Activated naive CD8-positive, alpha-beta T cell treated with anti-CD3 and anti-CD28 coated beads, Interleukin-2, amount 50 U/mL, for 24 hours (primary cell): Measurements from ENCODE around the gene LETM1.

Source experiments
- ATAC-seq: fragments of 150-1000 bp; cut with Tn5 transposase; one replicate; pipeline ENCODE4 v1.10.0; 2021
- DNase-seq: peaks from one replicate; pipeline ENCODE4 v3.0.0; 2021
- H3K27ac Mint-ChIP-seq: one replicate; pipeline ENCODE4 v1.8.0; 2021; ENCODE audit warnings: mild to moderate bottlenecking, mixed read lengths
- H3K27me3 Mint-ChIP-seq: one replicate; pipeline ENCODE4 v1.8.0; 2021; ENCODE audit warnings: mixed read lengths
- H3K36me3 Mint-ChIP-seq: one replicate; pipeline ENCODE4 v1.8.0; 2021; ENCODE audit warnings: low read depth, mixed read lengths
- H3K4me1 Mint-ChIP-seq: one replicate; pipeline ENCODE4 v1.8.0; 2021; ENCODE audit warnings: mixed read lengths
- H3K4me3 Mint-ChIP-seq: one replicate; pipeline ENCODE4 v1.8.0; 2021; ENCODE audit warnings: mild to moderate bottlenecking, moderate library complexity, mixed read lengths
- H3K9me3 Mint-ChIP-seq: one replicate; pipeline ENCODE4 v1.8.0; 2021; ENCODE audit warnings: mixed read lengths

Gene LETM1

DNA sequence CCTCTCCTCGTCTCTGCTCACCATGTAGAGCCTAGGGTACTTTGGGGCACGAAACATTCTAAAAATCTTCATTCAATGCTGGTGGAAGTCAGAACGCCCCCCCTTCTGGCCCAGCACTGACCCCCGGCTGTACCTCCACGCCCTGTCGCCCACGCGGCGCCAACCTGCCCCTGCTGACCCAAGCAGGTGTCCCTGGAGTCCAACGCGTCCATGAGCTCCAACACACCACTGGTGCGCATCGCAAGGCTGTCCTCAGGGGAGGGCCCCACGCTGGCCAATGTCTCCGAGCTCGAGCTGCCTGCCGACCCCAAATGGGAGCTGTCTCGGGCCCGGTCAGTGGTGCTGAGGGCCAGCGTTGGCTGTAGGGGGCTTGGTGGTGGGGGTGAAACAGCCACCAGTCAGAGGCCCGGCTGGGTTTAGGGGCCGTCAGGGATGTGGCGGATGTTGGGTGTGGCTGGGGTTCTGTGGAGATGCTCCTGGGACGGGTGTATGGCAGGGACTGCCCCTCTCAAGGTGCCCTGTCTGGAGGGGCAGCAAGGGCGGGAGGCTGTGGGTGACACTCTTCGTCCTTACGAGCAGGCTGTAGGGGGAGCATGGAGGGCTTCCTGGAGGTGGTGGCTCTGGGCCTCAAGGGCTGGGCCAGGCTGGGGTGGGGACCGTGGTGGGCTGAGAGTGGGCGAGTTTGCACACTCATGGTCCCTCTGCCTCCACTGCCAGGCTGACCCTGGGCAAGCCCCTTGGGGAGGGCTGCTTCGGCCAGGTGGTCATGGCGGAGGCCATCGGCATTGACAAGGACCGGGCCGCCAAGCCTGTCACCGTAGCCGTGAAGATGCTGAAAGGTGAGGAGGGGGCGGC is 51.1 kb downstream of the LETM1 start:
- Mint-ChIP-seq H3K9me3 (no peaks in the 10 kb centered on the region), H3K27me3 (no peaks in the 10 kb centered on the region), H3K4me3 (no peak overlapping the region), H3K36me3 (no peaks in the 10 kb centered on the region), H3K4me1 (no peaks in the 10 kb centered on the region), H3K27ac (no peak overlapping the region)
- ATAC-seq (no peak), DNase-seq (no peak)

DNA sequence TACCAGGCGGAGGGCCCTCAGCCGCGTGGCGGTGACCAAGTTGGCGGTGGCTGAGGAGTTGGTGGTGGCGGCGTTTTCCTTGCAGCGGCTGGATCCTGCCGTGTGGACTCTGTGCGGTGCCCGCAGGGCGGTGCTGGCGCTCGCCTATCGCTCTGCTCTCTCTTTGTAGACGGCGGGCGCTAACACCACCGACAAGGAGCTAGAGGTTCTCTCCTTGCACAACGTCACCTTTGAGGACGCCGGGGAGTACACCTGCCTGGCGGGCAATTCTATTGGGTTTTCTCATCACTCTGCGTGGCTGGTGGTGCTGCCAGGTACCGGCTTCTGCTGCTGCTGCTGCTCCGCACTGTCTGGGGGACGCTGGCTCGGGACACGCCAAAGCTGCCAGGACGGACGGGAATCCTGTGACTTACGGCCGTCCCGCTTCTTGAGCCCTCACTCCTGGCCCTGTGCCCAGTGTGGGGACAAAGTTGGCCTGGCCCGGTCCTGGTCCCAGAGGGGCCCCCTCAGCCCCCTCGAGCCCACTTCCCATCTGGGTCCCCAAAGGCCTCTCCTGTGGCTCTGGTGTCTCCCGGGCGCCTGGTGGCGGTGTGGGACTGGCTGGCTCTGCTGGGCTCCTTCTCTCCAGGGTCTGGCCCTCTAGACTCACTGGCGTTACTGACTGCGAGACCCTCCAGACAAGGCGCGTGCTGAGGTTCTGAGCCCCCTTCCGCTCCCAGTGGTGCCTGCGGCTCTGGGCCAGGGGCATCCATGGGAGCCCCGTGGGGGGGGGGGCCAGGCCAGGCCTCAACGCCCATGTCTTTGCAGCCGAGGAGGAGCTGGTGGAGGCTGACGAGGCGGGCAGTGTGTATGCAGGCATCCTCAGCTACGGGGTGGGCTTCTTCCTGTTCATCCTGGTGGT is 52.2 kb downstream of the LETM1 start:
- no peak for DNase-seq
- no peak overlapping the region for H3K27ac Mint-ChIP-seq
- H3K36me3 Mint-ChIP-seq, result no peaks in the 10 kb centered on the region
- H3K4me3 Mint-ChIP-seq, result no peak overlapping the region
- H3K27me3 Mint-ChIP-seq, result no peaks in the 10 kb centered on the region
- ATAC-seq, result no peak
- no peaks in the 10 kb centered on the region for H3K9me3 Mint-ChIP-seq
- no peaks in the 10 kb centered on the region for H3K4me1 Mint-ChIP-seq

DNA sequence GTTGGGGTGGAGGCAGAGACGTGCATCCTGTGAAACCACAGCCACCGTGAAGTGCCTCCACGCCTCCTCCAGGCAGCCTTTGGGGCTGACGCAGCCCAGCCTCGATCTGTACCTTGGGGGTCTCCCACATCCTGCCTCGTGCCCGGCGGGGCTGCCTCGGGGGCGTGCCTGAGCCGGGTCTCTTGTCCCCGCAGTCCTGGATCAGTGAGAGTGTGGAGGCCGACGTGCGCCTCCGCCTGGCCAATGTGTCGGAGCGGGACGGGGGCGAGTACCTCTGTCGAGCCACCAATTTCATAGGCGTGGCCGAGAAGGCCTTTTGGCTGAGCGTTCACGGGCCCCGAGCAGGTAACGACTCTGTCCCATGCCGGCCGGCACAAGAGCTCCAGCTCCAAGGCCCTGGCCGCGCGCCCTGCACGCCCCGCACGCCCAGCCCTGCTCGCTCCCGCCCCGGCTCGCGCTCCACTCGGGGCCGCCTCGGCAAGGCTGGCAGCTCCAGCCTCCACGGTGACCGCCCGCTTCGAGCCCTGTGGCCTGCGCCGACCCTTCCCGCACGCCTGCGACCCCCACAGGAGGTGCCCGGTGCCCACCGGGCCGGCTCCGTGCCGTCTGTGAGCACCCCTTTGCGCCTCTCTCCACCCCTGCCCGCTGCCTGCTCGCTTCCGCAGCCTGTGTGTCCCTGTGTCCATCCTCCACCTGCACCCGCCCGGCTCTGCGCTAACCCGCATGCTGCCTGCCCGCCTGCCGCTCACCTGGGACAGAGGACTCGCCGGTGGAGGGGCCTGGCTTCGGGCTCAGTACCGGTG is 53.0 kb downstream of the LETM1 start:
- Mint-ChIP-seq H3K9me3 (no peaks in the 10 kb centered on the region), H3K36me3 (no peaks in the 10 kb centered on the region), H3K27me3 (no peaks in the 10 kb centered on the region), H3K4me3 (no peak overlapping the region), H3K4me1 (no peaks in the 10 kb centered on the region), H3K27ac (no peak overlapping the region)
- no peak for ATAC-seq
- no peak for DNase-seq

DNA sequence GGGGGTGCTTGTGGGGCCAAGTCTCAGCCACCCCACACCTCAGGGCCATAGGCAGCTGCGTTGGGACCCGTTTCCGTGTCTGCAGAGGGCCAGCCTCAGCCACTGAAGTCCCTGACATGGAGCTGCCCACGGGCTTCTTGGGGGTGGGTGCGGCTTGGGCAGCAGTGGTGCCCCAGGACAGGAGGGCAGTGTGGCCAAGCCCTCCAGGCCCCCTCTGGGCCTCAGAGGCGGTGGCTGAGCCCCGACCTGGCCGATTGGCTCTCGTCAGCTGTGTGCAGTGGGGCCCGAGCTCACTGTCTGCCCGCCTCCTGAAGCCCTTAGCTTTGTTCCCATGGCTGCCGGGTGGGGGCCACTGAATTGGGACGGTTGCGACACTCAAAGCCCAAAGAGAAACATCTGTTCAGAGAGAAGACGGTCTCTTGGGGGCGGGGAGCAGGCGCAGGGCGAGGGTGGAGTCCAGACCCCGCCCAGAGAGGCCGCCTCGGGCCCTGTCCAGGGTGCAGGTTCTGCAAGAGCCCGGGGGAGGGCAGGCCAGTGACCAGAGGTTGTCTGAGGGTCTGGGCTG is 53.7 kb downstream of the LETM1 start:
- no peak overlapping the region for H3K27ac Mint-ChIP-seq
- ATAC-seq (no peak), DNase-seq (no peak)
- H3K9me3 Mint-ChIP-seq, result no peaks in the 10 kb centered on the region
- H3K36me3 Mint-ChIP-seq, result no peaks in the 10 kb centered on the region
- no peak overlapping the region for H3K4me3 Mint-ChIP-seq
- H3K27me3 Mint-ChIP-seq, result no peaks in the 10 kb centered on the region
- no peaks in the 10 kb centered on the region for H3K4me1 Mint-ChIP-seq

DNA sequence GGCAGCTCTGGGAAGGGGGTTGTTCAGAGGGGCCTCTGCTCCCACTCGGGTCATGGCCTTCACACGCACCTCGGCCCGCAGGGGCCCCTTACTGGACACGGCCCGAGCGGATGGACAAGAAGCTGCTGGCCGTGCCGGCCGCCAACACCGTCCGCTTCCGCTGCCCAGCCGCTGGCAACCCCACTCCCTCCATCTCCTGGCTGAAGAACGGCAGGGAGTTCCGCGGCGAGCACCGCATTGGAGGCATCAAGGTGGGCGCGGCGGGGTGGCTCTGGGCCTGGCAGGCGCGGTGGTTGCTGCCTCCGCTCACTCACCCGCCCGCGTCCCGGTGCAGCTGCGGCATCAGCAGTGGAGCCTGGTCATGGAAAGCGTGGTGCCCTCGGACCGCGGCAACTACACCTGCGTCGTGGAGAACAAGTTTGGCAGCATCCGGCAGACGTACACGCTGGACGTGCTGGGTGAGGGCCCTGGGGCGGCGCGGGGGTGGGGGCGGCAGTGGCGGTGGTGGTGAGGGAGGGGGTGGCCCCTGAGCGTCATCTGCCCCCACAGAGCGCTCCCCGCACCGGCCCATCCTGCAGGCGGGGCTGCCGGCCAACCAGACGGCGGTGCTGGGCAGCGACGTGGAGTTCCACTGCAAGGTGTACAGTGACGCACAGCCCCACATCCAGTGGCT is 54.5 kb downstream of the LETM1 start:
- Mint-ChIP-seq H3K9me3 (no peaks in the 10 kb centered on the region), H3K36me3 (no peaks in the 10 kb centered on the region), H3K27me3 (peaks cover 5% of the 10 kb centered on the region), H3K27ac (no peak overlapping the region), H3K4me3 (no peak overlapping the region), H3K4me1 (peaks cover under 1% of the 10 kb centered on the region)
- DNase-seq (no peak), ATAC-seq (no peak)

DNA sequence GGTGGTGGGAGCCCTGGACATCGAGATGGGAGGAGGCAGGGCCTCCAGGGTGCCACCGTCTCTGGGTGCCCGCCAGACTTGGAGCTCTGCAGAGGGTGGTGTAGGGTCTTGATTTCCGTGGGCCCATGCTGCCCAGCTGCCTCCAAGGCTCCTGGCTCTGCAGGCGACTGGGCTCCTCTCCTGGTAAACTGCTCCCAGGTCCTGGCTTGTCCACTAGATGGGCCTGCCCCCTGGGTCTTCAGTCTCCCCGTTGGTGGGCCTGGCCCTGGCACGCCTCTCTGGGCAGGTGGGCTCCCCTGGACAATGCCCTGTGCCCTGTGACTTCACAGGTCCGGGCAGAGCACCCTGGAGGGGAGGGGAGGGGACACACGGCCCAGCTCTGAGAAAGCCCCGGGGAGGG is 55.2 kb downstream of the LETM1 start:
- Mint-ChIP-seq H3K36me3 (no peaks in the 10 kb centered on the region), H3K4me1 (peaks cover 2% of the 10 kb centered on the region), H3K27ac (no peak overlapping the region), H3K27me3 (peaks cover 8% of the 10 kb centered on the region), H3K4me3 (no peak overlapping the region), H3K9me3 (no peaks in the 10 kb centered on the region)
- DNase-seq, result no peak
- ATAC-seq, result no peak

DNA sequence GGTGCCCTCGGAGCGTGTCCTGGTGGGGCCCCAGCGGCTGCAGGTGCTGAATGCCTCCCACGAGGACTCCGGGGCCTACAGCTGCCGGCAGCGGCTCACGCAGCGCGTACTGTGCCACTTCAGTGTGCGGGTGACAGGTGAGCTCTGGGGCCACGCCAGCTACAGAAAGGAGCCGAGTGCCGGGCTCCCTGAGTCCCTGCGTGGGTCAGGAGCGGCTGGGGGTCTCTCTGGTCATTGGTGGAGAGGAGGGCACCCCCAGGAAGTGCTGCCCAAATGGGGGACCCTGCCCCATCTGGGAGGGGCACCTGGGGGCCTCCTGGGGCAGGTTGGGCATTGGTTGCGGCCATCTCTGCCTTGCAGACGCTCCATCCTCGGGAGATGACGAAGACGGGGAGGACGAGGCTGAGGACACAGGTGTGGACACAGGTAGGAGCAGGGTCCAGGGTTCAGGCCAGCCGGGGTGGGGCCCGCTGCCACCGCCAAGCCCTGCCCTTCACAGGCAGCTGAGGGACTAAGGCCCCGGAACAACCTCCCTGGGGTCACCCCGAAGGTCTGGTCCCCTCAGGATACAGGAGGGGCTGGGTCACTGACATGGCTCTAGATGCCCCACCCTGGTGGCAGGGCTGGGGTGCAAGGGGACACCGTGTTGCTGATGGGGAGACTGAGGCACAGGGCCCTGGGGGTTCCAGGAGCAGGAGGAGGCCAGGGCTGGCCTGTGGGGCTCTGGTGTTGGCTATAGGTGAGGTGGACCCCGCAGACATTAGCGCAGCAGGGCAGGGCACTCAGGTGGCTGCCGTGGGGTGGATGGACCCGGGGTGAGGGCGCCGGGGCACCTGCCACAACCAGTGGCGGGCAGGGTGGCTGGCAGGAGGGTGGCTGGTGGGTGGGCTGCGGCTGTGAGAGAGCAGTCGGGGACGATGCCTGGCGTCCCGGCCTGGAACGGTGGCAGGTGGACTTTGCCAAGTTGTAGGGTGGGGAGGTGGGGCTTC is 56.3 kb downstream of the LETM1 start:
- H3K9me3 Mint-ChIP-seq, result no peaks in the 10 kb centered on the region
- H3K27me3 Mint-ChIP-seq, result peaks cover 9% of the 10 kb centered on the region
- no peaks in the 10 kb centered on the region for H3K36me3 Mint-ChIP-seq
- DNase-seq (no peak), ATAC-seq (no peak)
- H3K4me1 Mint-ChIP-seq, result peaks cover 2% of the 10 kb centered on the region
- H3K4me3 Mint-ChIP-seq, result no peak overlapping the region
- no peak overlapping the region for H3K27ac Mint-ChIP-seq

DNA sequence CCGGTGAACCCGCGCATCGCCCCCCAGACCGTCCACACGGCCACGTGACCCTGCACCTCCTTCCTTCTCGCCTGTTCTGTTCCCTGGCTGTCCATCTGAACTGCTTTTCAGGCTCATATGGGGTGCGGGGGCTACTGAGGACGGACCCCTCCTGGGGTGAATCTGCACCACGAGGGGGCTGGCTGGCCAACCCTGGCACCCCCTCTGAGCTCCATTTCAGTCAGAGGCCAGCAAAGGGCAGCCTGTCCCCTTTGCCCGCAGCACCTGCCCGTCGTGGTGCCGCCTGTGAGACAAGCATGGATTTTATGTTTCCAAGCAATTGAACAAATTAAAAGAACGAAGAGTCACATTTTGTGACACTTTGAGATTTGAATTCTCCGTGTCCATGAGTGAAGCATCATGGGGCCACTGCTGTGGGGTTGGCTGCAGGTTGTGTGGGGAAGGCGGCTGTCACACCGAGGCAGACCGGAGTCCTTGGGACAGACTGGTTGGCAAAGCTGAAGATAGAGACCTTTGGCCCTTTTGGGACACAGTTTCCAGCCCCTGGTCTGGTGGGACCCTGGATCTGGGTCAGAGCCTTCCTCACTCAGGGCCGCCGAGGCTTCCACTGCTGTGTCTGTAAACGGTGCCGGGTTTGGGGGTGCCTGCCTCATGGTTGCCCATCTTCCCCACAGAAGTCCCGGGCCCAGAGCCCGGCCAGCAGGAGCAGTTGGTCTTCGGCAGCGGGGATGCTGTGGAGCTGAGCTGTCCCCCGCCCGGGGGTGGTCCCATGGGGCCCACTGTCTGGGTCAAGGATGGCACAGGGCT is 57.2 kb downstream of the LETM1 start:
- H3K4me3 Mint-ChIP-seq, result no peak overlapping the region
- ATAC-seq (no peak), DNase-seq (no peak)
- no peaks in the 10 kb centered on the region for H3K36me3 Mint-ChIP-seq
- H3K4me1 Mint-ChIP-seq, result peaks cover 2% of the 10 kb centered on the region
- peaks cover 11% of the 10 kb centered on the region for H3K27me3 Mint-ChIP-seq
- no peak overlapping the region for H3K27ac Mint-ChIP-seq
- no peaks in the 10 kb centered on the region for H3K9me3 Mint-ChIP-seq

DNA sequence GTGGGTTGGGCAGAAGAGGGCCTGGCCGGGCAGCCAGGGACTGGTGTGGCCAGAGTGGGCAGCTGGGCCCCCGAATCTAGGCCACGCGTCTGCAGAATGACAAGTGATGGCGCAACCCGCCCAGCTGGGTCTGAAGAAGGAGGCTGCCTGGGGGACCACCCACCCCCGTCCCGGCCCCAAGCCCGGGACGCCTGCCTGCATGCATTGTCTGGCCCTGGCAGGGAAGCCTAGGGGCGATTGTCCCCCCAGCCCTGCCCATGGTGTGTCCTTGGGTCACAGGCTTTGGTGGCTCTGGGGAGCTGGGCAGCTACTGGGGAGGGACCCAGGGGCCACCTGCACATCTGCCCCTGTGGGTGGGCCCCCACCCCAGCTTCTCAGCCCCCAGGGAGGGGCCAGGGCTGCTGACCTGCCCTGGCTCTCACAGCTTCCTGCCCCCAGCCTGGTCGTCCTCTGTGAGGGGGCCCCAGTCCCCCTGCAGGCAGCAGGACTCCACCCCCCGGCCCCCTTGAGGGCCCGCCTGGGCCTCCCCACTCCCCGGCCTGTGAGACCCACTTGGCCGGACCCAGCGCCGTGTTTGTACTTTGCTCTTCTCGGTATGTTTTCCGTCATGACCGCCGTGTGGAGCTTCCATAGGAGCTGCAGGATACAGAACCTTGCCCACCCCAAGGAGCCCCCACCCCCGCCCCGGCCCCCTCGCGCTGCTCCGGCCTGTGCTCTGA is 57.9 kb downstream of the LETM1 start:
- H3K9me3 Mint-ChIP-seq, result no peaks in the 10 kb centered on the region

DNA sequence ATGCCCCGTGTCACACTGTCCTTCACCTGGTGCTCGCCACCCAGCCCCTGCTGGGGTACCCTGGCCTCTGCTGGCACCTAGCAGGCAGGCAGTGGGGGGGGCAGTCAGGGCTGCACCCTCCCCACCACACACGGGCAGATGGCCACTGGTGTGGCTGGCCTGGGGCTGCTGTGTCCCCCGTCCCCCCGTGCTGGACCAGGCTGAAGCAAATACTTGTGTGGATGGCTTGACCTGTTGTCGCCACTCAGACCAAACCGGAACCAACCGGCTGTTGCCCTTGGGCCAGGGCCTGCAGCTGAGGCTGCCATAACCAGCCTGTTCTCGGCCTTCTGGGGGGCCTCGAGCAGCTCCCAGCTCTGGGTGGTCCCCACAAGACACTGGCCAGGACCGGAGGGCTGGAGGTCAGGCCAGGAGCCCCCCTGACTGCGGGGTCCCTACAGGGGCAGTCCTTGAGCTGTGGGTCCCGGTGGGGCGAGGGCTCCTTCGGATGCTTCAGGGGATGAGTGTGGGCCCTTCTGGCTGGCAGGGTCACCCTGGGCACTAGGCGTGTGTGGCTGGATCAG is 58.6 kb downstream of the LETM1 start:
- Mint-ChIP-seq H3K9me3 (no peaks in the 10 kb centered on the region), H3K4me1 (peaks cover 2% of the 10 kb centered on the region), H3K27me3 (peaks cover 11% of the 10 kb centered on the region), H3K4me3 (no peak overlapping the region), H3K27ac (no peak overlapping the region), H3K36me3 (no peaks in the 10 kb centered on the region)
- ATAC-seq (no peak), DNase-seq (no peak)

More for the DNA sequence above, 57.9 kb downstream of the LETM1 start:
- ATAC-seq, result no peak
- Mint-ChIP-seq H3K4me1 (peaks cover 2% of the 10 kb centered on the region), H3K27ac (no peak overlapping the region), H3K27me3 (peaks cover 11% of the 10 kb centered on the region), H3K36me3 (no peaks in the 10 kb centered on the region), H3K4me3 (no peak overlapping the region)
- no peak for DNase-seq

DNA sequence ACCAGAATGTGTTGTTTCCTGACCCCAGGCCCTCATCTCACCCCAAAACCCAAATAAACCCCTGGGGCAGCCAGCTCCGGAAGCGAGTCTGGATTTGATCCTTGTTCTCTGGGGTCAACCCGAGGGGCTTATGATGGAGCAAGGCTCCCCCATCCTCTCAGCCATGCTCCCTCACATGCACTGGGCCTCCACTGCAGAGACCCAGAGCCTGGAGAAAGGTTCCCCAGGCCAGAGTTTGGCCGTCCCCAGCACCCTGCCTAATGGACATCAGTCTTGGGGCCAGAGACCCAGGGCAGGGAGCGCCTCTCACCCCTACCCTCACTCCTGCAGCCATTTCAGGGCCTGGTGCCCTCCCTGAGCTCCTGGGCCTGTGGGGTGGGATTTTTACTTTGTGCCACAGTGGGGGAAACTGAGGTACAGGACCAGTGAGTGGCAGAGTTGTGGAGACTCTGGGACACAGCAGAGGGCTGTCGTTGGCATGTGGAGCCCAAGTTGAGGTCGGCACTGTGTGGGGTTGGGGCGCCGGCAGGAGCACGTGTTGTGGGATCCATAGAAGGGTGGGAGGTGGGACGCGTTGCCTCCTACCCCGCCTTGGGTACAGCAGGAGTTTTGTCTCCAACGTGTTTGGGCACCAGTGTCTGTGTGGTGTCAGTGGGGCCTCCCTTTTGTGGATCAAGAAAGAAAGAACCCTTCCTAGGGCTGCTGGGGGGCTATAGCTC is 59.3 kb downstream of the LETM1 start:
- Mint-ChIP-seq H3K27me3 (peaks cover 16% of the 10 kb centered on the region), H3K27ac (no peak overlapping the region), H3K4me1 (peaks cover 2% of the 10 kb centered on the region), H3K4me3 (no peak overlapping the region), H3K9me3 (no peaks in the 10 kb centered on the region), H3K36me3 (no peaks in the 10 kb centered on the region)
- DNase-seq (no peak), ATAC-seq (no peak)
